ENCODE measurements around the gene R3HDM4.
"Not testable (repeated sequence)": the region's sequence is repeated elsewhere in the genome, so short reads cannot be mapped to it uniquely, and the experiment has no call there.

R3HDM4 gene

DNA sequence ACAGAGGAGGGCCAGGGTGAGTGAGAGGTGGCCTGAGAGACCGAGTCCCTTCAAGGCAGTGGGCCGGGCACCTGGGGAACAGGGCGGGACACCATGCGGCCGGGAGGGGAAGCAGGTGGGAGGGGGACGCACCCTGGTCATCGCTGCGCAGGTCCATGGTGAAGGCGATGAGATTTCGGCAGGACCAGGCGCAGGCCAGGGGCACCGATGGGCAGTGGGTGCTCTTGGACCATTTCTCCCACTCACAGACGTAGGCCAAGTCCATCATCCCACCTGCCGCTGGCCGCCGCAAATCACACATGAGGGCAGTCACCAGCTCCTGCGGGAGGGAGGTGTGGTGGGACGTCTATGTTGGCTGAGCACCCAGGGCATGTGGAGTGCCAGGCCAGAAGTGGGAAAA lies 22.2 kb downstream of the R3HDM4 start:
- DNase-seq (ENCODE audit: low read depth): no peak

DNA sequence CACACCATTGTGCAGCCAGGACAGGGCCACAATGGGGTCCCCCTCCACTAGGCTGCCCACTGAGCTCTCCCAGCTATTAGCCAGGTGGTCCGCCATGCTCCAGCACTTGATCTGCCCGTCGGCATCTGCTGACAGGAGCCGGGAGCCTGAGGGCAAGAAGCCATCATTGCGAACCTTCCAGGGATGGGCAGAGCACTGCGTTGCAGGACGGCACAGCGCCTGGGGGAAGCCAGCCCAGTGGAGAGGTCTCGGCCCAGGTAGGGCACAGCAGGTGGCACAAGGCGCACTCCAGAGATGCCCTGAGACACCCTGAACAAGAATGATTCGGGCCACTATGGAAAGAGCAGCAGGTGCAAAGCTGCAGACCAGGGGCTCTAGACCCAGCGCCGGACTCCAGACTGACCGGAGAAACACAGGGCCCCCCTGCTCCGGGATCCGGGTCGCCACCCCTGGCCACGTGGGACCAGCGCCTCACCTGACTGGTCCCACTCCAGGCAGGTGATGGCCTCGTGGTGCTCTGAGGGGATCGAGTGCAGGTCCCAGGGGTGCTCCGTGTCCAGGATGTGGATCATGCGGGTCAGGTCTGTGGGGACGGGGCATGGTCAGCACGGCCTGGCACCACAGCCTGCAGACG lies 23.2 kb downstream of the R3HDM4 start:
- no peak for DNase-seq (ENCODE audit: low read depth)

DNA sequence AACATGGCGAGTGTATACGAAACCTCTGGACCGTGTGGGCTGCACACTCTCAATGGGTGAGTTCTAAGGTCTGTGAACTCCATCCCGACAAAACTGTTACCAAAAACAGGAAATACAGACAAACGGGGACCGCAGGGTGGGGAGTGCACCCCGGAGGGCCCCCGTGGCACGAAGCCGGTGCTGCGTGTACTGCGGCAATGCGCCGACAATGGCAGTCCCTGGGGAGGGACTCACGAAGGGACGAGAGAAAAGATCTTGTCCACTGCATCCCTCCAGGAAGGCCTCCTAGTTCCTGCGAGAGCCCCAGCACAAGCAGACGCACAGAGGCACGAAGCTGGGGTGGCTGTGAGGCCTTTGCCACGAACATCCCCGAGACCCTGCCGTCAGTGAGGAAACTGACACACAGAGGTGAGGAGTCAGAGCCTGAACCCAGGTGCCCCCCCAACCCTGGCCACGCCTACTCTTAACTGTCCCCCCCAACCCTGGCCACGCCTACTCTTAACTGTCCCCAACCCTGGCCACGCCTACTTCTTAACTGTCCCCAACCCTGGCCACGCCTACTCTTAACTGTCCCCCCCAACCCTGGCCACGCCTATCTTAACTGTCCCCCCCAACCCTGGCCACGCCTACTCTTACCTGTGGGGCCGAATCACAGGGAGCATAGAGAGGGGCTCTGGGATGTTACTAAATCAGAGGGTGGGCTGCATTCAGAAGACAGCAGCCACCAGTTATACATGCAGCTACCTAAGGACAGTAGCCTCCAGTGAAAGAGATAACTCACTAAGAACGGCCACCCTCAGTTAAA lies 24.2 kb downstream of the R3HDM4 start:
- DNase-seq (ENCODE audit: low read depth): peak; percentile 51

DNA sequence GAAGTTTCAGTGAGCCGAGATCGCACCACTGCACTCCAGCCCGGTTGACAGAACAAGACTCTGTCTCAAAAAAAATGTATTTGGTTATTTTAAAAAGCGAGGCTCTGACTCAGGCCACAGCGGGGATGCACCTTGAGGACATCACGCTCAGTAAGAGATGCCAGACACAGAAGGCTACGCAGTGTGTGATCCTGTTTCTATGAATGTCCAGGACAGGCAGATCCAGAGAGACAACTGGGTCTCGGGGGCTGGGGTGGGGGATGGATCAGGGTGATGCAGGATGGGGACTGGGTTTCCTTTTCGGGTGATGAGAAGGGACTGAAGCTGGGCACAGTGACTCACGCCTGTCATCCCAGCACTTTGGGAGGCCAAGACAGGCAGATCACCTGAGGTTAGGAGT lies 25.4 kb downstream of the R3HDM4 start:
- no peak for DNase-seq (ENCODE audit: low read depth)

DNA sequence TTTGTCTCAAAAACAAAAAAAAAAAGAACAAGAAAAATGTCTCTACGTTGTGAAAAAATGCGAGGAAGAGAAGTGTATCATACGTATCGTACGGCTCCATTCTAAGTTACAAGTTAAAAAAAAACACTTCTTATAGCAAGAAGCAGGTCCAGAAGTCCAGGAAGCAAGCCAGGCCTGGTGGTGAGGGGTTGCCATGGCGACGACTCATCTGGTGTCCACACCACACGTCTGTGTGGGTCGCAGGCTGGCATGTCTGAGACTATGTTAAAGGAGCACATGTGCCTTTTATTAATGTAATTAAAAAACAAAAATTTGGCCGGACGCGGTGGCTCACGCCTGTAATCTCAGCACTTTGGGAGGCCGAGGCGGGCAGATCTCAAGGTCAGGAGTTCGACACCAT lies 25.9 kb downstream of the R3HDM4 start:
- no peak for DNase-seq (ENCODE audit: low read depth)

DNA sequence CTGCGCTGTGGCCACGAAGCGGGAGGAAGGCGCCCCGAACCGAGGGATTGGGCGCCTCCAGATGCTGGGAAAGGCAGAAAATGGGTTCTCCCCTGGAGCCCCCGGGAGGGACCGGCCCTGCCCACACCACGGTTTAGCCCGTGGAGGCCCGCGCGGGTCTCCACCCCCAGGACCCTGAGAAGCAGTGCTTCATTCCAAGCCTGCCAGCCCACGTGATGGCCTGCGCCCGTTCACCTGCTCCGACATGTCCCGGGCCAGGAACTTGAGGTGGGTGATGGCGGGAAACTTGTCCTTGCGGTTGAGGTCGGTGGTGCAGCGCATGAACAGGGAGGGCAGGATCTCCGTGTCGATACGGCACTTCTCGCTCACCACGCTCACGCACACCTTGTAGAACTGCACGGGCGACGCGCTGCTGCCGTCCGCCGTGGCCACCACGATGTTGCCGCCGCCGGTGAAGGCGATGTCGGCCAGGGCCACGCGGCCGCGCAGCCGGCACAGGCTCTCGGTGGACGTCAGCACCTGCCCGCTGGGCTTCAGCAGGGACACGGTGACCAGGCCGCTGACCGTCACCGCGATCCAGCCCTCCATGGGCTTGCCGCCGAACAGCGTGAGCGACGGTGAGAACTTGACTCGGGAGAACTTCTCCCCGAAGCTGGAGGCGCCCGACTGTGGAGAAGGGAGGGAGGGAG lies 27.3 kb downstream of the R3HDM4 start:
- no peak for DNase-seq (ENCODE audit: low read depth)

DNA sequence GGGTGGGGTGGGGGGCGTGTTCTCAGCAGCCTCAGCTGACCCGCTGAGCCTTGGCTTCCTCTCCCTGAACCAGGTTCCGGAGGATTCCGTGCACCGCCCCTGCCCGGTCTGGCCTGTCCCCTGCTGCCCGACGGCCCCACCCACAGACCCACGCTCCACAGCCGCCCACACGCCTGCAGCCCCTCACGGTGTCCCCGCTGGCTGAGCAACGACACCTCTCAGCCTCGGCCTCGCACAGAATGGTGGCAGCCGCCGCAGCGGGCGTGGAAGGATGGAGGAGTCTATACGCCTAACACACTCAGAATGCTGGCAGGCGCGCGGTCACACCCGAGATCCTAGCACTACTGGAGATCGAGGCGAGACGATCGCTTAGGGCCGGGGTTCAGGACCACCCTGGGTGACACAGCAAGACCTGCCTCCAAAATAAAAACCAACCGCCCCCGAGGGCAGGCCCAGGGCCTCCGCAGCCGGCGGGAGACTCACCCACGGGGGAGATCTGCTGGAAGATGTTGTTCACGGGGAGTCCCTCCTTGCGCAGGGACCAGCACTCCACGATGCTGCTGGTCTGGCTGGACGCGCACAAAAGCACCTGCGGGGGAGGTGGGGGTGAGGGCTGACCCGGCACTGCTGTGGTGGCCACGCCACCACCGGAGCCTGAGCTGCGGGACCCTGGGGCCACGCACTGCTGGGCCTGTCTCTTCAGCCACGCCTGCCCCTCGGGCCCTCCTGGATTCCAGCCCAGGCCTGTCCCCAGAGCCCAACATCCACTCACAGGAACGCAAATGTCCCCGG lies 28.4 kb downstream of the R3HDM4 start:
- no peak for DNase-seq (ENCODE audit: low read depth)

DNA sequence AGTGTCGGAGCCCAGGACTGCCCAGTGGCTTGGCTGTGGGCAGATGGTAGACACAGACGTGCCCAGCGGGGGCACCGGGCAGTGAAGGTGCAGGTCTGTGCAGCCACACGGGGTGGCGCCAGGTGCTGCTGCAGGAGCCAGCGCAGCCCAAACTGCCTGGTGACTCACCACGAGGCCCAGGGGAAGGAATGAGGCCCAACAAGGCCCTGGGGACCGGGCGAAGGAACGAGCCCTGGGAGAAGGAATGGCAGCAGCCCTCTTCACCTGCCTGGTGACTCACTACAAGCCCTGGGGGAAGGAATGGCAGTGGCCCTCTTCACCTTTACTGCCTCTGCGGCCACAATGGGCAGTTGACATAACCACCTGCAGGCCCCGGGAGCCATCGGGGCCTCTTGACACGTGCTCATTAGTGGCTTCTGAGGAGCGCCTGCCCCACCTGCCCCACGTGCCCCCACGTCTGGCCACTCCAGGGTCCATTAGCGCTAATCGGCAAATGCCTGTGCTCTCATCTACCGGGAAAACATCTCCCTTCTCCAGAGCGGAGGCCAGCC lies 29.3 kb downstream of the R3HDM4 start:
- DNase-seq (ENCODE audit: low read depth): no peak

DNA sequence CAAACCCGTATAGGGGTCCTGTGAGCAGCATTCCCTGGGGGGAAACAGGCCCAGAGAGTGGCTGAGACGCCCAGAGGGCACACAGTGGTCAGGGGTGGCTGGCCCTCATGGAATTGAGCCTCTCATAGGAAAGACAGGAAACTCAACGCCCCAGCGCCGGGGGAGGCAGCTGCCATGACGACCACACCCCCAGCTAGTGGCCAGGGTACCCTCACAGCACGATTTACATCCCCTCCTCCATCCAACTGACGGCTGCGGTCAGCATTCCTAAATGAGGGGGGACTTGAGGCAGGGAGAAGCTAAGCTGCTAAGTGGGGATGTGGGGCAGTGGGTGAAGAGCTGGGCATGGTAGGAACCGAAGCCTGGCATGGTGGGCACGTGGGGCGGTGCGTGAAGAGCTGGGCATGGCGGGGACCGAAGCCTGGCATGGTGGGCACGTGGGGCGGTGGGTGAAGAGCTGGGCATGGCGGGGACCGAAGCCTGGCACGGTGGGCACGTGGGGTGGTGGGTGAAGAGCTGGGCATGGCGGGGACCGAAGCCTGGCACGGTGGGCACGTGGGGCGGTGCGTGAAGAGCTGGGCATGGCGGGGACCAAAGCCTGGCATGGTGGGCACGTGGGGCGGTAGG lies 30.0 kb downstream of the R3HDM4 start:
- no peak for DNase-seq (ENCODE audit: low read depth)

DNA sequence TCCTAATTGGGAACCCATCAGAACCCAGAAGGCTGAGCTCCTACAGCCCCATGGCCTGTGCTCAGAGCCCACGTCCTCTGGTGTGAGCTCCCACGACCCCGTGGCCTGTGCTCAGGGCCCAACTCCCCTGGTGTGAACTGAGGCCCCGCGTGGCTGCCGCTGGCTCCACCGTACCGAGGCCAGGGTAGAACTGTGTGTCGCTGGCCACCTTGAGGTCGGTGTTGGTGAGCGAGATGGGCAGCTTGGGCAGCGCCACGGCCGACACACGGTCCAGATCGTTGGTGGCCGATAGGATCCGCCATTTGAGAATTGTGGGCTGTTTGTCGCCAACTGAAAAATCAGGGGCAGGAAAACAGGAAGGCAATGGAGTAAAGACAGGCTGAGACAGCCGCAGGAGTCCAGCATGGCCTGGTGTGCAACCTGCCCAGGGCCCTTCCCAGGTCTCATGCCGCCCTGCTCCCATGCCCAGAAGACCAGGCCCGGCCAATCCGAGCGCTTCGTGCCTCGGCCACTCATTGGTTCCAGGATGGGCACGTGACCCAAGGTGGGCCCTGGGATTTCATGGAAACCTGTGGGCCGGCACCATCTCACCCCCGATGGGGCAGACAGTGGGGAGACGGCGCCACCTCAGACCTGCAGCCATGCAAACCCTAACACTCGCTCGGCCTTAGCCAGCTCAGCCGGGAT lies 31.5 kb downstream of the R3HDM4 start:
- DNase-seq (ENCODE audit: low read depth): no peak

DNA sequence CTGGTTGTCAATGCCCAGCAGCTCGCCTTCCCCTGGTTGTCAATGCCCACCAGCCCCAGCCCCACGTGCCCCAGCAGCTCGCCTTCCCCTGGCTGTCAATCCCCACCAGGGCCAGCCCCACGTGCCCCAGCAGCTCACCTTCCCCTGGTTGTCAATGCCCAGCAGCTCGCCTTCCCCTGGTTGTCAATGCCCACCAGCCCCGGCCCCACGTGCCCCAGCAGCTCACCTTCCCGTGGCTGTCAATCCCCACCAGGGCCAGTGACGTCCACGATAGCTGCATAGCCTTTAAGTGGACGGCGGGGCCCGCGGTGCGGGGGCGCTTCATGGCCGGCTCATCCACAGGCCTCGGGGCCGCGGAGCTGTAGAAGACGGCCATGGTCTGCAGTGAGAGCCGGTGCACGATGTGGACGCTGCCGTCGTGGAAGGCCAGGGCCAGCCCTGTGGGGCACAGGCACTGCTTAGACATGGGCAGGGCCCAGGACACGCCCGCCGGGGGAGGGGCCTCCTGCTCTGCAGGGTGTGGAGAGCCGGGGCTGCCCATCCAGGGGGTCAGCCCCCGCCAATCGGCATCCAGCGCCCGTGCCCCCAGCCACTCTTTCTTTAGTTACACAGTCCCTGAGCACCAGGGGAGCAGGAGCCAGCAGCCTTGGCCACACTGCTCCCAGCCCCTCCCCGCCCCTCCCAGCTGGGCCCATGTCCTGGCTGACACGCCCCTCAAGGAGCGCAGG lies 33.1 kb downstream of the R3HDM4 start:
- DNase-seq (ENCODE audit: low read depth): no peak

DNA sequence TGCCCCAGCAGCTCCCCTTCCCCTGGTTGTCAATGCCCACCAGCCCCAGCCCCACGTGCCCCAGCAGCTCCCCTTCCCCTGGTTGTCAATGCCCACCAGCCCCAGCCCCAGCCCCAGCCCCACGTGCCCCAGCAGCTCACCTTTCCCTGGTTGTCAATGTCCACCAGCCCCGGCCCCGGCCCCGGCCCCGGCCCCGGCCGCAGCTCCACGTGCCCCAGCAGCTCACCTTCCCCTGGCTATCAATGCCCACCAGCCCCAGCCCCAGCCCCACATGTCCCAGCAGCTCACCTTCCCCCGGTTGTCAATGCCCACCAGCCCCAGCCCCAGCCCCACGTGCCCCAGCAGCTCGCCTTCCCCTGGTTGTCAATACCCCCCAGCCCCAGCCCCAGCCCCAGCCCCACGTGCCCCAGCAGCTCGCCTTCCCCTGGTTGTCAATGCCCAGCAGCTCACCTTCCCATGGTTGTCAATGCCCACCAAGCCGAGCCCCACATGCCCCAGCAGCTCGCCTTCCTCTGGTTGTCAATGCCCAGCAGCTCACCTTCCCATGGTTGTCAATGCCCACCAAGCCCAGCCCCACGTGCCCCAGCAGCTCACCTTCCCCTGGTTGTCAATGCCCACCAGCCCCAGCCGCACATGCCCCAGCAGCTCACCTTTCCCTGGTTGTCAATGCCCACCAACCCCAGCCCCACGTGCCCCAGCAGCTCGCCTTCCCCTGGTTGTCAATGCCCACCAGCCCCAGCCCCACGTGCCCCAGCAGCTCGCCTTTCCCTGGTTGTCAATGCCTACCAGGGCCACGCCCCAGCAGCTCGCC lies 34.1 kb downstream of the R3HDM4 start:
- not testable (repeated sequence) for DNase-seq (ENCODE audit: low read depth)

DNA sequence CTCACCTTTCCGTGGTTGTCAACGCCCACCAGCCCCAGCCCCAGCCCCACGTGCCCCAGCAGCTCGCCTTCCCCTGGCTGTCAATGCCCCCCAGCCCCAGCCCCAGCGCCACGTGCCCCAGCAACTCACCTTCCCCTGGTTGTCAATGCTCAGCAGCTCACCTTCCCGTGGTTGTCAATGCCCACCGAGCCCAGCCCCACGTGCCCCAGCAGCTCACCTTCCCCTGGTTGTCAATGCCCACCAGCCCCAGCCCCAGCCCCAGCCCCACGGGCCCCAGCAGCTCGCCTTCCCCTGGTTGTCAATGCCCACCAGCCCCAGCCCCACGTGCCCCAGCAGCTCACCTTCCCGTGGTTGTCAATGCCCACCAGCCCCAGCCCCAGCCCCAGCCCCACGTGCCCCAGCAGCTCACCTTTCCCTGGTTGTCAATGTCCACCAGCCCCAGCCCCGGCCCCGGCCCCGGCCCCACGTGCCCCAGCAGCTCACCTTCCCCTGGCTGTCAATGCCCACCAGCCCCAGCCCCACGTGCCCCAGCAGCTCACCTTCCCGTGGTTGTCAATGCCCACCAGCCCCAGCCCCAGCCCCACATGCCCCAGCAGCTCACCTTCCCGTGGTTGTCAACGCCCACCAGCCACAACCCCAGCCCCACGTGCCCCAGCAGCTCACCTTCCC lies 34.9 kb downstream of the R3HDM4 start:
- DNase-seq (ENCODE audit: low read depth): not testable (repeated sequence)

DNA sequence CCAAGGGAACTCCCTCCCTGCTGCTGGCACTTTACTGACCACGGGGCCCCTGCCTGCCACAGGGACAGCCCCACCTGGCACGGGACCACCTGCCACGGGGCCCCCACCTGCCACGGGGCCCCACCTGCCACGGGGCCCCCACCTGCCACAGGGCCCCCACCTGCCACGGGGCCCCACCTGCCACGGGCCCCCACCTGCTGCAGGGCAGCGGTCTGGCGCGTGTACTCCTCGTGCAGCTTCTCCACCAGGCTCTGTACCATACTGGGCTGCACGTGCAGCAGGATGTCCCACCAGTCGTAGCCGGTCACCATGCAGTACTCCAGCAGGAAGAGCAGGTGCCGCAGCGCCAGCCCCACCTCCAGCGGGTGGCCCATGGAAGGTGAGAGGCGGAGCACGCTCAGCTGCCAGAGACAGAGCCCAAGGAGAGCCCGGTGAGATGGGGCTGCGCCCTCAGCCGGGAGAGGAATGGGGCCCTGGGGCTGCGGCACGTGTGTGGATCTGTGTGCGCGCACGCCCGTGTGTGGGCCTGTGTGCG lies 36.2 kb downstream of the R3HDM4 start:
- DNase-seq (ENCODE audit: low read depth): no peak

DNA sequence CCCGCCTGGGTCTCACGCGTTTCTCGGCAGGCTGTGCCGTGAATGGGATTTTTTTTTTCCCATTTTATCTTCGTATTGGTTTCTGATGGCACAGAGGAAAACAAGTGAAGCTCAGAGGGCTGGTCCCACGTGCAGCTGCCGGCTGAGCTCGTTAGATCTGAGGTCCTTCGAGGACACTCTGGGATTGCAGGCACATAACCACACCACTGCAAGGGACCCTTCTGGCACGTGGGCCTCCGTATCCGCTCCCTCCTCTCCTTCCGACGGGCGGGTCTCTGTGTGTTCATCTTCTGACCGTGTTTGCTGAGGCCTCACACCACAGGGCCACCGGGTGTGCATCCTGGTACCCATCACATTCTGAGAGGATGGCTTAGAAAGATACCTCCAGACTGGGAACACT lies 36.9 kb downstream of the R3HDM4 start:
- DNase-seq (ENCODE audit: low read depth): no peak

DNA sequence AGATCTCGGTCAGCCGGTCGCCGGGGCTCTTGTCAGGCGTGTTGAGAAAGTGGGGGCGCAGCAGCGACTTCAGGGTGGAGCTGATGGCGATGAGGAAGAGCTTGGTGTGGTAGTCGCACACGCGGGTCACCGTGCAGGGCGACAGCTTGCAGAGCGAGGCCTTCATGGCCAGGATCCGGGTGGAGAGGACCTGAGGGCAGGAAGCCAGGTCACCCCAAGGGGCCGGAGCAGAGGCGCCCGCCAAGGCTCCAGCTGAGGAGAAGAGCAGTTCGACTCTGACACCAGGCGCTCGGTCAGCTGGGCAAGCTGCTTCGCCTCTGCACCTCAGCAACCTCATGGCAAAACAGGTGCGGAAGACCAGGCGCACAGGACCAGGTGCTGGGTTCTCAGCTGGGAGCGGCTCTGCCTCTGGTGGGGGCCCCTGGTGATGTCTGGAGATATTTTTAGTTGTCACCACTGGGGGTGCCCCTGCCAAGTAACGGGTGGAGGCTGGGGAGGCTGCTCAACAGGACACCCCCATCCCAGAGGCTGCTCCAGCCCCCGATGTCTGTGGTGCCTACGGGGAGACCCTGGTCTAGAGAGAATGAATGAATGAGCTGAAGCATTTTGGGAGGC lies 37.6 kb downstream of the R3HDM4 start:
- DNase-seq (ENCODE audit: low read depth): no peak

DNA sequence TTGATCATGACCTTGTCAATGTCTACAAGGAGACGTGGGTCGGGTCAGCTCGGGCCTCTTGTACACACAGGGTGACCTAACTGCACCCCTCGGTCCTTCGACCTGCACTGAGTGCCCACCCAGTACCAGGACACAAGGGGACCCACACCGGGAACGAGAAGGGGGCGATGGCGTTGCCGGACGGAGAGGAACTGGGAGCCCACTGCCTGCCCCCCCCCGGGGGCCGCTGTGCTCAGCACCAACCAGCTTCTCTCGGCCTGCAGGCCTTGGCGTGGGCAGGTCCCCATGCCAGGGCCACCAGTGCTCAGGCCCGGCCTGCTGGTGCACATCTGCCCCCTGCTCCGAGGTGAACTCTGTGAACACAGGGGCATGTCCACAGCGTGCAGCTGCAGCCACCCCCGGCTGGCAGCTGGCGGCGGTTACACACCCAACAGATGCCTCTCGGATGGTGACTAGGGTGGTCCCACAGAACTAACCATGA lies 39.4 kb downstream of the R3HDM4 start:
- DNase-seq (ENCODE audit: low read depth): no peak

DNA sequence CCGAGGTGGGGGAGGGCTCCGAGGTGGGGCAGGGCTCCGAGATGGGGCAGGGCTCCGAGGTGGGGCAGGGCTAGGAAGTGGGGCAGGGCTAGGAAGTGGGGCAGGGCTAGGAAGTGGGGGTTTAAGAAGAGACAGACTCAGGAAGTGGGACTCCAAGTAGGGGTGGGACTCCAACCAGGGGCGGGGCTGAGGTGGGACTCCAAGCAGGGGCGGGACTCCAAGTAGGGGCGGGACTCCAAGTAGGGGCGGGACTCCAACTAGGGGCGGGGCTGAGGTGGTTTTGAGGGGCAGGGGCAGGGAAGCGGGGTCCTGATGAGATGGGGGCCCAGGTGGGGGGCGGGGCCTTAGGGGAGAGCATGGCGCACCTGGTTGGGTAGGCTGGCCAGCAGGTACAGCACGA lies 39.9 kb downstream of the R3HDM4 start:
- DNase-seq (ENCODE audit: low read depth): peak; percentile 56

Data from stimulated activated CD8-positive, alpha-beta memory T cell treated with anti-CD3 and anti-CD28 coated beads, Interleukin-12 subunit alpha, Interleukin-12 subunit beta, amount 100 ng/mL, for 1 hour (primary cell).